ENCODE results near the gene SDCCAG8.
A peak's percentile ranks its signal among the peaks of the same experiment; 100 is the strongest.

The SDCCAG8 gene

GRCh38 chr1:243465081-243465480 lies 209.2 kb downstream of the SDCCAG8 start:
- H3K27ac ChIP-seq = no peak overlapping the region
- no peak overlapping the region for H3K4me3 ChIP-seq
- DNase-seq (ENCODE audit: low read depth, low spot score) = no peak
- no peaks in the 10 kb centered on the region for H3K9me3 ChIP-seq (ENCODE audit: low read depth, low read length)
- H3K9ac ChIP-seq (ENCODE audit: insufficient read length) = no peak overlapping the region
- H3K36me3 ChIP-seq (ENCODE audit: insufficient read depth, low read length) = no peaks in the 10 kb centered on the region
- TF ChIP-seq FOXP2 (optimal IDR thresholded peaks at IDR 0.05; ENCODE audit: control extremely low read depth, extremely low read length, insufficient read depth) (no peak), POLR2AphosphoS5 (IDR thresholded peaks at IDR 0.05; ENCODE audit: borderline replicate concordance, low read depth, low read length) (no peak), EZH2 (IDR thresholded peaks at IDR 0.05) (no peak)

GRCh38 chr1:243465738-243466137 lies 209.9 kb downstream of the SDCCAG8 start:
- no peaks in the 10 kb centered on the region for H3K36me3 ChIP-seq (ENCODE audit: insufficient read depth, low read length)
- H3K27ac ChIP-seq = no peak overlapping the region
- TF ChIP-seq FOXP2 (optimal IDR thresholded peaks at IDR 0.05; ENCODE audit: control extremely low read depth, extremely low read length, insufficient read depth) = no peak
- no peak for TF ChIP-seq POLR2AphosphoS5 (IDR thresholded peaks at IDR 0.05; ENCODE audit: borderline replicate concordance, low read depth, low read length)
- TF ChIP-seq EZH2 (IDR thresholded peaks at IDR 0.05) = no peak
- H3K9me3 ChIP-seq (ENCODE audit: low read depth, low read length) = no peaks in the 10 kb centered on the region
- no peak overlapping the region for H3K4me3 ChIP-seq
- H3K9ac ChIP-seq (ENCODE audit: insufficient read length) = no peak overlapping the region
- DNase-seq (ENCODE audit: low read depth, low spot score) = no peak

GRCh38 chr1:243469497-243469896 lies 213.7 kb downstream of the SDCCAG8 start:
- Histone ChIP-seq H3K4me3 (no peak overlapping the region), H3K27ac (no peak overlapping the region), H3K9ac (ENCODE audit: insufficient read length) (no peak overlapping the region), H3K36me3 (ENCODE audit: insufficient read depth, low read length) (no peaks in the 10 kb centered on the region), H3K9me3 (ENCODE audit: low read depth, low read length) (no peaks in the 10 kb centered on the region)
- TF ChIP-seq FOXP2 (optimal IDR thresholded peaks at IDR 0.05; ENCODE audit: control extremely low read depth, extremely low read length, insufficient read depth) (no peak), EZH2 (IDR thresholded peaks at IDR 0.05) (no peak), POLR2AphosphoS5 (IDR thresholded peaks at IDR 0.05; ENCODE audit: borderline replicate concordance, low read depth, low read length) (no peak)
- no peak for DNase-seq (ENCODE audit: low read depth, low spot score)

- Histone ChIP-seq H3K4me3 (no peak overlapping the region), H3K9ac (ENCODE audit: insufficient read length) (no peak overlapping the region), H3K9me3 (ENCODE audit: low read depth, low read length) (no peaks in the 10 kb centered on the region), H3K36me3 (ENCODE audit: insufficient read depth, low read length) (no peaks in the 10 kb centered on the region), H3K27ac (no peak overlapping the region)
- TF ChIP-seq FOXP2 (optimal IDR thresholded peaks at IDR 0.05; ENCODE audit: control extremely low read depth, extremely low read length, insufficient read depth) = no peak
- TF ChIP-seq POLR2AphosphoS5 (IDR thresholded peaks at IDR 0.05; ENCODE audit: borderline replicate concordance, low read depth, low read length) = no peak
- TF ChIP-seq EZH2 (IDR thresholded peaks at IDR 0.05) = no peak
- DNase-seq (ENCODE audit: low read depth, low spot score) = no peak
Measured at GRCh38 chr1:243470502-243470901, 214.7 kb downstream of the SDCCAG8 start.

- Histone ChIP-seq H3K4me3 (no peak overlapping the region), H3K36me3 (ENCODE audit: insufficient read depth, low read length) (no peaks in the 10 kb centered on the region), H3K9ac (ENCODE audit: insufficient read length) (no peak overlapping the region), H3K27ac (no peak overlapping the region), H3K9me3 (ENCODE audit: low read depth, low read length) (no peaks in the 10 kb centered on the region)
- no peak for DNase-seq (ENCODE audit: low read depth, low spot score)
- TF ChIP-seq FOXP2 (optimal IDR thresholded peaks at IDR 0.05; ENCODE audit: control extremely low read depth, extremely low read length, insufficient read depth) (no peak), POLR2AphosphoS5 (IDR thresholded peaks at IDR 0.05; ENCODE audit: borderline replicate concordance, low read depth, low read length) (no peak), EZH2 (IDR thresholded peaks at IDR 0.05) (no peak)
Measured at GRCh38 chr1:243471026-243471685, 215.3 kb downstream of the SDCCAG8 start.

- Histone ChIP-seq H3K36me3 (ENCODE audit: insufficient read depth, low read length) (no peaks in the 10 kb centered on the region), H3K9me3 (ENCODE audit: low read depth, low read length) (no peaks in the 10 kb centered on the region), H3K27ac (no peak overlapping the region), H3K4me3 (no peak overlapping the region), H3K9ac (ENCODE audit: insufficient read length) (no peak overlapping the region)
- no peak for DNase-seq (ENCODE audit: low read depth, low spot score)
- TF ChIP-seq POLR2AphosphoS5 (IDR thresholded peaks at IDR 0.05; ENCODE audit: borderline replicate concordance, low read depth, low read length) (no peak), EZH2 (IDR thresholded peaks at IDR 0.05) (no peak), FOXP2 (optimal IDR thresholded peaks at IDR 0.05; ENCODE audit: control extremely low read depth, extremely low read length, insufficient read depth) (no peak)
Measured at GRCh38 chr1:243471754-243472745, 216.2 kb downstream of the SDCCAG8 start.

- no peak for TF ChIP-seq FOXP2 (optimal IDR thresholded peaks at IDR 0.05; ENCODE audit: control extremely low read depth, extremely low read length, insufficient read depth)
- no peak for TF ChIP-seq EZH2 (IDR thresholded peaks at IDR 0.05)
- no peak for TF ChIP-seq POLR2AphosphoS5 (IDR thresholded peaks at IDR 0.05; ENCODE audit: borderline replicate concordance, low read depth, low read length)
- peak overlapping the region; percentile 69 for H3K9ac ChIP-seq (ENCODE audit: insufficient read length)
- H3K27ac ChIP-seq = peak overlapping the region; percentile 79
- no peak for DNase-seq (ENCODE audit: low read depth, low spot score)
- H3K4me3 ChIP-seq = peak overlapping the region; percentile 64
- H3K36me3 ChIP-seq (ENCODE audit: insufficient read depth, low read length) = no peaks in the 10 kb centered on the region
- no peaks in the 10 kb centered on the region for H3K9me3 ChIP-seq (ENCODE audit: low read depth, low read length)
Measured at GRCh38 chr1:243473227-243474135, 217.6 kb downstream of the SDCCAG8 start.

All from SK-N-MC (cell line).